Fibroblast of the aortic adventitia (primary cell): ENCODE results near the gene ATG9A. TPM values are rescaled to one million over a fixed set of nuclear protein-coding genes. Genes with fewer than 3 reads are reported as not detected.

Experiments used
- DNase-seq: peaks from one replicate; pipeline ENCODE4 v3.0.0-alpha.2; 2010; ENCODE audit warnings: low read depth
- H3K4me3 ChIP-seq: 2 replicates; pipeline ENCODE4 v1.5.1; 2011; ENCODE audit warnings: low read depth, mild to moderate bottlenecking, control low read depth, low read length, moderate library complexity
- CTCF ChIP-seq: IDR thresholded peaks from 2 replicates; pipeline ENCODE4 v1.5.1; 2011; ENCODE audit warnings: mild to moderate bottlenecking, low read length, control low read depth, inconsistent platforms; ENCODE audit not compliant: insufficient read depth
- total RNA-seq: library from RNA; depleted of rRNA; stranded (reverse); fragments of >200 nt; gene quantifications from 2 replicates; pipeline ENCODE4 v1.2.3, GENCODE V29; 2012; ENCODE audit warnings: low replicate concordance

The ATG9A gene
- total RNA-seq, 1 donor, result 56.9 TPM

- no peak for DNase-seq
- no peak for TF ChIP-seq CTCF
- no peak overlapping the region for H3K4me3 ChIP-seq
Observed at GRCh38 chr2:219252084-219252483, 22.6 kb upstream of the ATG9A start.

- no peak for DNase-seq
- TF ChIP-seq CTCF, result no peak
- H3K4me3 ChIP-seq, result no peak overlapping the region
Observed at GRCh38 chr2:219251656-219252055, 22.2 kb upstream of the ATG9A start.

DNA sequence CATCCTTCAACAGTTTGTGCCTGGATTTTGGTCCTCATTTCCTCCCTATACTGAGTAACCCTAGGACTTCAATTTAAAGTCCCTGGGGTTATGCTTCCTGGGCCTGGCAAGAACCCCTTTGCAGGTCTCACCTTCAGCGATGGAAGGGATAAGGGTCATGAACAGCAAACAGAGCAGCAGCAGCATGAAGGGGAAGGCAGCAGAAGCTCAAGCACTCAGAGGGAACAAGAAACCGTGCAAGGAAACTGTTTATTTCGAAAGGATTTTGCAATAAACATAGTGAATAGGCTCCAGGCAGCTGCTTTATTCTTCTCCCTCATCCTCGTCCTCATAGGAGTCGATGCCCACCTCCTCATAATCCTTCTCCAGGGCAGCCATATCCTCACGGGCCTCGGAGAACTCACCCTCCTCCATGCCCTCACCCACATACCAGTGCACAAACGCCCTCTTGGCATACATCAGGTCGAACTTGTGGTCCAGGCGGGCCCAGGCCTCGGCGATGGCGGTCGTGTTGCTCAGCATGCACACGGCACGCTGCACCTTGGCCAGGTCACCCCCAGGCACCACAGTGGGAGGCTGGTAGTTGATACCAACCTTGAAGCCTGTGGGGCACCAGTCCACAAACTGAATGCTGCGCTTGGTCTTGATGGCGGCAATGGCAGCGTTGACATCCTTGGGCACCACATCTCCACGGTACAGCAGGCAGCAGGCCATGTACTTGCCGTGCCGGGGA lies 20.8 kb upstream of the ATG9A start:
- TF ChIP-seq CTCF, result no peak
- DNase-seq, result no peak
- no peak overlapping the region for H3K4me3 ChIP-seq

DNA sequence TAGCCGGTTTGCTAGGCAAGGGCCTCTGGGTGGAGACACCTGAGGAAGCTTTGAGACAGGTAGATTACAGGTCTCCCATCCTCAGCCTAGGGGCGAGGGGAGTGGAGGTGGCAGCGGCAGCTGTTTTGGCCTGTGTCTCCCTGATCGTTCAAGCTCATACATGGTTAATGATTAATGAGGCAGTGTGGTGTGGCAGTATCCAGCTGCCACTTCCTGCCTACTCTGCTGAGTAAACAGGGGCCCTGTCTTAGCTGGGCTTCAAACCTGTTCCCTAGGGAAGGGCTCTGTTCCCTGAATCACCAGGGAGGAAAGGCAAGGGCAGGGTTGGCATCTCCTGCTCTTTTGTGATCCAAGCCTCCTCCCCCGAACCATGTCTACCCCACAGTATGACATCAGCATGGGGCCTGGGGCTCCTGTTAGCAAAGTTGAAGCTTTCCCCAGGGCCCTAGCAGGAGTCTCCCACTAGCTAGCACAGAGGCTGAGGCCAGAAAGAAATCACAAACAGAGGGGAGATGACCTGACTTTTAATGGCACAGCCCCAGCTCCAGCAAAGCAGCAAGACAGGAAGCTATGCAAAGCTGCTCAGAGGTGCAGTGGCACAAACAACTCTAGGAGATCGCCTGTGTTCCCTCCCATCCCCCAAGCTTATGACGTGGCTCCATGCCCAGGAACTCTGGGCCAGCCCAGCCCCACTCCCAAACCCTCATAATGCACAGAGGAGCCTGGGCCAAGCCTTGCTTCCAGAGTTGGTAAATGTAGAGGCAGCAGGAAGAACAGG lies 20.0 kb upstream of the ATG9A start:
- no peak for TF ChIP-seq CTCF

DNA sequence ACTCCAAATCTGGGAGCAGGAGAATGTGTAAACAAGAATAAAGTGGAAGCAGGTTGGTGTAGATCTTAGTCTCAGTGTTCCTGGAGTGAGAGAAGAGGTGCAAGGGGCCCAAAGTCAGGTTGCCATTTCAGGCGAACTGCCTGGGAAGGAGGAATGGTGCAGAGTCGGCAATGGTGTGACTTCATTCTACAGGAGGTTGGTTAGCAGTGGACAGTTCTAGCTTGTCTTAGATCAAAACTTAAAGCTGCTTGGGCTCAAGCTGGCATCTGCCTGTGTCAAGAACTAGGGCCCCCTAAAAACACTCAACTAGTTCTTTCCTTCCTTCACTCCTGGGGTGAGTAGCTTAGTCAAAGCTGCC lies 19.4 kb upstream of the ATG9A start:
- H3K4me3 ChIP-seq, result no peak overlapping the region
- no peak for DNase-seq
- TF ChIP-seq CTCF, result no peak

More for the DNA sequence above, 20.0 kb upstream of the ATG9A start:
- peak; percentile 91 for DNase-seq
- peak overlapping the region; percentile 7 for H3K4me3 ChIP-seq

GRCh38 chr2:219247678-219248642 lies 18.5 kb upstream of the ATG9A start:
- H3K4me3 ChIP-seq, result no peak overlapping the region
- no peak for TF ChIP-seq CTCF
- DNase-seq, result no peak
